GM18867 (cell line): Measurements from ENCODE around the gene CCDC24.
A peak's percentile ranks its signal among the peaks of the same experiment; 100 is the strongest.

Experiments used
- ATAC-seq: cut with Tn5 transposase; IDR thresholded peaks from one replicate; pipeline ENCODE4 v1.9.1; 2021; ENCODE audit warnings: mild to moderate bottlenecking, moderate library complexity; ENCODE audit not compliant: unreplicated experiment

CCDC24 gene

GRCh38 chr1:44021156-44021555 is 29.8 kb downstream of the CCDC24 start:
- ATAC-seq, result no peak

GRCh38 chr1:44021581-44022321 is 30.4 kb downstream of the CCDC24 start:
- ATAC-seq, result no peak

- no peak for ATAC-seq
Measured at GRCh38 chr1:44024031-44024902, 32.9 kb downstream of the CCDC24 start.

GRCh38 chr1:44024903-44025525 is 33.6 kb downstream of the CCDC24 start:
- no peak for ATAC-seq

GRCh38 chr1:44025816-44026215 is 34.4 kb downstream of the CCDC24 start:
- ATAC-seq, result no peak

GRCh38 chr1:44027320-44027719 is 35.9 kb downstream of the CCDC24 start:
- no peak for ATAC-seq

- ATAC-seq, result peak; percentile 11
Measured at GRCh38 chr1:44029260-44029910, 38.0 kb downstream of the CCDC24 start.

- peak; percentile 84 for ATAC-seq
Measured at GRCh38 chr1:44029911-44030604, 38.7 kb downstream of the CCDC24 start.

- ATAC-seq, result peak; percentile 27
Measured at GRCh38 chr1:44030605-44031251, 39.3 kb downstream of the CCDC24 start.

- no peak for ATAC-seq
Measured at GRCh38 chr1:44031252-44032169, 40.1 kb downstream of the CCDC24 start, which contains the start of gene SLC6A9. SLC6A9 (minus strand) TSS chr1:44031462; CDS start chr1:44024277, 7,185 bp downstream.

- ATAC-seq, result no peak
Measured at GRCh38 chr1:44032170-44032790, 40.9 kb downstream of the CCDC24 start.

- no peak for ATAC-seq
Measured at GRCh38 chr1:44033041-44033575, 41.7 kb downstream of the CCDC24 start.

GRCh38 chr1:44033756-44034155 is 42.4 kb downstream of the CCDC24 start:
- ATAC-seq, result no peak

- no peak for ATAC-seq
Measured at GRCh38 chr1:44034423-44034822, 43.0 kb downstream of the CCDC24 start.

GRCh38 chr1:44034976-44035716 is 43.7 kb downstream of the CCDC24 start:
- no peak for ATAC-seq

- no peak for ATAC-seq
Measured at GRCh38 chr1:44035726-44036408, 44.5 kb downstream of the CCDC24 start.
